Stimulated activated naive CD8-positive, alpha-beta T cell treated with anti-CD3 and anti-CD28 coated beads, Interleukin-15, Interleukin-2, amounts not matched to agents 100 U/mL and 50 U/mL, for 24 hours (primary cell): ENCODE data around the gene MYH15.

Source experiments
- ATAC-seq: fragments of 150-1000 bp; cut with Tn5 transposase; one replicate; pipeline ENCODE4 v1.10.0; 2021
- DNase-seq: peaks from one replicate; pipeline ENCODE4 v3.0.0; 2021

Gene MYH15

DNA sequence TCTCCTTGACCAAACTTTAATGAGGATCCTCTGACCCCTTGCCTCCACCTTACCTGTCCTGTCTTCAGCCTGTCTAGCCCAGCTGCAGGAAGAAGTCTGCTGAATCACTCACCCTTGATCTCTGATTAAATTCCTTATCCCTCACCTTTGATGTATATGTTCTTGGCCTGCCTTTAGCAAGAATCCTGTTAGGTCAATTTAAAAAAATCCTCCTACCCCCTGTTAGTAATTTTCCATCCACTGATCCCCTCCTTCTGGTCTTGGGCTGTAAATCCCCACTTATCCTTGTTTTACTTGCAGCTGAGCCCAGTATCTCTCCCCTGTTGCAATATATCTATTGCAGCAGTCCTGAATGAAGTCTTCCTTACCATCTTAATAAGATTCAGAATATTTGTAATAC is 39.0 kb downstream of the MYH15 start:
- ATAC-seq (no peak), DNase-seq (no peak)

DNA sequence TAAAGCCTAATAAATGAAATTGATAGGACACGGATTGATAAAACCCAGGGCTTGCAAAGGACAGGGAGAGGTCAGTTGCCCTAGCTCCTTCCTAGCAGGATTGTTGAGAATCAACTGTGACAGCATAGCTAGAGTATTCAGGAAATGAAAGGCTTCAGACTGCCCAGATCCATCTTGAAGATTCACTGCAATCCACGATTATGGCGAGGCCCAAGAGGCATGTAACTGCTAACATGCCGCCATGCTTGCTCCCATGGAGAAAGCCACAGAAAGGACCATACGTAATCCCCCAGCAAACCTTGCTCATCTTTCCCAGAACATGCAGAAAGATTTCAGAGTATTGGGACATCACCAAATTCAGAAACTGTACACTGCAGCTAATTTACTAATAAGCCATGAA is 41.3 kb downstream of the MYH15 start:
- no peak for ATAC-seq
- DNase-seq = no peak

DNA sequence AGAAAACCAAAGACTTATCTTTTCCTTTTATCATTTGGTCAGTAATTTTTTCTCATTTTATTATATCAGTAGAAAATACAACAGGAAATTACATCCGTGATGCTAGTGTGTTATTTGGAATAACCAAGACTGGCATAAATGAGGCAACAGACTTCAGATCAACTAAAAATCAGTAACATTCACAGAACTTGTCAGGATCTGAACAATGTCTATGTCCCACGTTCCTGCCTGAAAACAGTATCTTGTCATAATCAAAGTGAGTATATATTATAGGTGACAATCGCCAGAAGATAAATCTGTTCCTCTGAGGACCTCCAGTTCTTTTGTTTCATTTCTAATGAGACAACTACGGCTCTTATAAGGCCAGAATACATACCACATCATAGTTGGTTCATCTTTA is 41.8 kb downstream of the MYH15 start:
- ATAC-seq (no peak), DNase-seq (no peak)

DNA sequence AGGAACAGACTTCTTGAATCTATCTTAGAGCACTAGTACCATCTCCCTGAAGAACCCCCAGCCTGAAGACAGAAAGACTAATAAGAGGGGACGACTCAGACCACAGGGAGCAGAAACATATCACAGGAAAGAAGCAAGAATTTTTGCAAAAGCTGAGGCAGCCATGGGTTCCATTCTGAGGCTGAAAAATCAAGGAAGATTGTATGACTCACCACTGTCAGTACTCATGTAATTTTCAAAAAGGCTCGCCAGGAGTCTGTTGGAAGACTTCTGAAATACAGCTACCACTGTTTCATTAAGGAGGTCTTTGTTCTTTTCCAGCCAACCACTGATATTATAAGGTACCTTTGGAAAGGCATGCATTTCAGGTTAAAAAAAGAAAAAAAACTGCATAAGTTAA is 47.5 kb downstream of the MYH15 start:
- ATAC-seq (no peak), DNase-seq (no peak)

DNA sequence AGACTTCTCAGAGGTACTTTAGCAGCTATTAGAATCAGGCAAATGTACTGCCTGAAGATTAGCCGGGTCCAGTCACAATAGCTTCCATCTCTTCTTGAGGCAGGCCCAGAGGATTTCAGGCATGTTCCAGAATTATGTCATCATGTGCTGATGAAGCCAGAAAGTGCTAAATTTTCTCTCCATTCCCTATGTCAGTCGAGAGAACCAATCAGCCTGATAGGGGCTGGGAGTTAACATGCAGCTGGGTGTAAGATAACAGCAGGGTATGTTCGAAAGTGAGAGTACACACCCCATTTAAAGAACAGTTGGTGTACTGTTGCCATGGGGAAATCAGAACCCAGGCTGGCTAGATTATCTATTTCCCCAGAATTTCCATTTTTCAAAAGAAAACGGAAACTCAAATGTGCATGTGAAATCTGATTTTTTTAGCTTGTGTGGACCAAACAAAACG is 48.7 kb downstream of the MYH15 start:
- DNase-seq (no peak), ATAC-seq (no peak)

DNA sequence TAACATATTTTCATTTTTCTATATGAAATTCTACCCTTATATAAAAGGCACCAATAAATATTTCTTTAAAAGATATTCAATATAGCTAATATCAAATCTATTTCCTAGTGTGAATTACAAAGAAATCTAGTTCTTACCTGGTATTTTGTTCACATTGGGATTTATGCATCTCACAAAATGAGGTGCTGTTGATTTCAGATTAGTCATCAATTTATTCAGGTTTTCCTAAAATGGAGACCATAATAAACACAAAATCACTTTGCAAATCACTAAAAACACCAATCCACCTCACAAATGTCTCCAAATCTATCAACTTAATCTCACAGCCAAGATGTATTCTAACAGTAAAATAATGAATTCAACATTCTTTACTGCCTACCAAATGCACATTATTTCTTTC is 51.2 kb downstream of the MYH15 start:
- ATAC-seq = no peak
- DNase-seq = no peak

DNA sequence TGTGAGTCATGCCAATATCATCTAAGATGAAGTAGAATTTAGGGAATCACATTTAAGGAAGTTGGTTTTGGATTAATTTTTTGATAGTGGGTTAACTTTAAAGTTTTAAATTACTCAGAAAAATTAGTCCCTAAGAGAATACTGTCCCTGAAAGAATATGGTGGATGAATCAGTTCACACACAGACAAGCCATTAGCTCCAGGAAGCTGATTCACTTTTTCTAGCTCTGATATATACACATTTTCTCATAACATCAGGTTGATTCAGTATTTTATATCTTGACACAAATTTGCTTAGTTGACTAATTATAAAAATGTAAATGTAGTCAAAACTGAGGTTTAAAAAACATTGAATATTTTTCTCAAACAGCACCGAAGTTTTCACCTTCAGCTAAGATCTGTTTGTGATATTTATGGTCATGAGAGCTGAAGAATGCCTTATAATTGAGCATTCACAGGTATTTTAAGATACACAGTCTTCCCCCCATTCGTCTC is 55.1 kb downstream of the MYH15 start:
- no peak for ATAC-seq
- DNase-seq = no peak

DNA sequence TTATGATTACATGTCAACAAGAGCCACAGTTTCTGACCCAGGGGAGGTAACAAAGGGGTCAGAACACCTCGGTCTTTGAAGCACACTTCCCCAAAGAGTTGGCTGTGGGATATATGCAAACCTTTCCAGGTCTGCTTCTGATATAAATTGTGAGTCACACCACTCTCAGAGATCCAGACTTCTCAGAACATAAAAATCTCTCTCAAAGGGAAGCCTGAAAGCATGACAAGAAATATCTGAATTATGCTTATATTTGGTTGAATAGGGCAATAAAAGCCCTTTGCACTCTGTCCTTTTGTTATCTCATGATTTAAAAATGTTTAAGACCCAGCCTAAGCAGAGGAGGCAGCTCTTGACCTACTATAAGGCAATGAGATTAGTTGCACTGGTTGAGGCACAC is 56.8 kb downstream of the MYH15 start:
- no peak for ATAC-seq
- no peak for DNase-seq

DNA sequence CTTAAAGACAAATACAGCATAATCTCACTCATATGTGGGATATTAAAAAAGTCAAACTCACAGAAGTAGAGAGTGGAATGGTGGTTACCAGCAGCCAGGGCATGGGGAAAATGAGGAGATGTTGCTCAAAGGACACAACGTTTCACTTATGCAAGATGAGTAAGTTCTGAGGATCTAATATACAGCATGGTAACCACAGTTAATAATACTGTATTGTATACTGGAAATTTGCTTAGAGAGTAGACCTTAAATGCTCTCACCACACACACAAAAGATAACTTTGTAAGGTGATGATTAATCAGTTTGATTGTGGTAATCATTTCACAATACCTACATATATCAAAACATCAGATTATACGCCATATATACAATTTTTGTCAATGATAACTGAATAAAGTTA is 60.0 kb downstream of the MYH15 start:
- DNase-seq = no peak

DNA sequence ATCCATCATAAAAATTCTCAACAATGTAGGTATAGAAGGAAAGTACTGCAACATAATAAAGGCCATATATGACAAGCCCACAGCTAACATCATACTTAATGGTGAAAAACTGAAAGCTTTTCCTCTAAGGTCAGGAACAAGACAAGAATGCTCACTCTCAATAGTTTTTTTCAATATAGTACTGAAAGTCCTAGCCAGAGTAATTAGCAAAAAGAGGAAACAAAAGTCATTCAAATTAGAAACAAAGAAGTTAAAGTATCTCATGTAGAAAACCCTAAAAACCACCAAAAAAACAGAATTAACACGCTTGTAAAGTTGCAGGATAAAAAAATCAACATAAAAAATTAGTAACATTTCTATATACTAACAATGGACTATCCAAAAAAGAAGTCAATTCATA is 61.8 kb downstream of the MYH15 start:
- ATAC-seq (no peak), DNase-seq (no peak)

More for the DNA sequence above, 60.0 kb downstream of the MYH15 start:
- no peak for ATAC-seq

DNA sequence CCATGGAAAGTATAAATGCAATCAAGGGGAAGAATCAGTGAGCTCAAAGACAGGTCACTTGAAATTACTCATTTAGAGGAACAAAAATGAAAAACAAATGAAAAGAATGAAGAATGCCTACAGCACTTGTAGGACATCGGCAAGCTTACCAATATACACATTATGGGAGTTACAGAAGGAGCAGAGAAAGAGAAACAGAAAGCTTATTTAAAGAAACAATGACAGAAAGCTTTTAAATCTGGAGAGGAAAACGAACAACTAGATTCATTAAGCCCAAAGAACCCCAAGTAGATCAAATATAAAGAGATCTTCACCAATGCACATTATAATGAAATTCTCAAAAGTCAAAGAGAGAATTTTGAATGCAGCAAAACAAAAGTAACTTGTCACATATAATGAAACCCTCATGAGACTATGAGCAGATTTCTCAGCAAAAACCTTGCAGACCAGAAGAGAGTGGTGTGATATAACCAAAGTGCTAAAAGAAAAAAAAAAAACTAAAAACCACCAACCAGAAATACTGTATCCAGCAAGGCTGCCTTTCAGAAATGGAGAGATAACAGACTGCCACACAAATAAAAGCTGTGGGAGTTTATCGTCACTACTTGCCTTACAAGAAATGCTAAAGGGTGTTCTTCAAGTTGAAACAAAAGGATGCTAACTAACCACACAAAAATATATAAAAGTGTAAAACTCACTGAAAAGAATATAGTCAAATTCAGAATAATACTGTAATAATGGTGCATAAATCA is 63.1 kb downstream of the MYH15 start:
- ATAC-seq (no peak), DNase-seq (no peak)

DNA sequence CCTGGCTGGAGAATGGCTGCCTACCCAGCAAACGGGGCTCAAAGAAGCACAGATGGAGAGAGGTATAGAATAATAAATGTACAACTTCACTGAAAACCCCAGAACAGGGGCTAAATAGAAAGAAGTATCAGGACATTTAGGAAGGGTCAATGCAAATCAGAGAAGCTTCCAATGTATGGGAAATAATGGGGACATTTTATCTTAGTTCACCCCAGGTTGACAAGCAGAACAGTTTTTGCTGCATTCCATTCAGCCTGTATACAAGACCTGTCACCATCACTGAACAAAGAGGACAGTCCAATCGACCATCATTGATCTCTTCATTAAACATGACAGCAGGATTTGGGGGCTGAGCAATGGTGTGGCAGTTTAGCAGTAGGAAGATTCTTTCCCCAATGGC is 68.1 kb downstream of the MYH15 start:
- DNase-seq (no peak), ATAC-seq (no peak)

DNA sequence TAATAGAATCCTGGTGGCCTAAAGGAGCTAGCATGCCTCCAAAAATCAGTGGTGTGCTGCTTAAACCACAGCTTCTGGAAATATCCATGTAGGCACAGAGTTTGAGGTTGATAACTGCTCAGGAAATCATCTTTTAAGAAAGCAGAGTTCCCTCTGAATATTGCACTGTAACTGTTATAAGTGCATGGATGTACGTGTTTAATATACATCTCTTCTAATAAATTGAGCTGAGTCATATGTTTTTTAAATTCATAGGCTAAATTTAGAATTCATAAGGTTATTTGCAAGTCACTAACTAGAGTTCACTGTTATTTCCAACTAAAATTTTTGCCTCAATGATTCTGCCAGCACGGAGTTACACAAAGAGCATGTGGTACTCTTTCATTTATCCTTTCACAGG is 68.9 kb downstream of the MYH15 start:
- ATAC-seq (no peak), DNase-seq (no peak)

DNA sequence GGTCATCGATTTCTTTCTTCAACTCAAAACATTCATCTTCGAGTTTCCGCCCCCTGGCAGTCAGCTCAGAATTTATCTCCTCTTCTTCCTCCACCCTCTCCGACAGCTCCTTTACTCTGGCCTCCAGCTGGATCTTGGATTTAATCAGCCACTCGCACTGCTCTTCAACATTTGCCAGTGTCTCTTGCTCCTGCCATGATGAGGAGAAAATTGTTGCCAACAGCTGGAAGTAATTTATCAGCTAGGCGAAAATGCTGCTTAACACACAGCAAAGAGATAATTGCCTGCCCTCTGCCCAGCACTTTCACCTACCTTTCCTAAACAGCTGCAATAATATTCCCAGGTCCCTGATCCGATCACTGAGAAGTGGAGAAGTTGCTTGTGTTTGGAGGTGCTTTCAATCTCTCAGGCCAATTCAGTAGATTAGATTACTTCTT is 69.3 kb downstream of the MYH15 start:
- ATAC-seq = no peak
- no peak for DNase-seq

DNA sequence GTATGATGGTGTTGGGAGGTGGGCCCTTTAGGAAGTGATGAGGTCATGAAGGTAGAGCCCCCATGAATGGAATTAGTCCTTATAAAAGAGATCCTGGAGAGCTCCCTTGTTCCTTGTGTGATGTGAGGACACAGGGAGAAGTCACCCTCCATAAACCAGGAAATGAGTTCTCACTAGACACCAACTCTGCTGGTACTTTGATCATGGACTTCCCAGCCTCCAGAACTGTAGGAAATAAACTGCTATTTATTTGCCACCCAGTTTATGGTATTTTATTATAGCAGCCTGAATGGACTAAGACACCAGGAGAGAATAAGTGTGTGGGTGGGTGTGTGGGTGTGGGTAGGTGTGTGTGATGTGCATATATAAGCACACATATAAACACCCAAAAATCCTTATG is 71.9 kb downstream of the MYH15 start:
- DNase-seq (no peak), ATAC-seq (no peak)

DNA sequence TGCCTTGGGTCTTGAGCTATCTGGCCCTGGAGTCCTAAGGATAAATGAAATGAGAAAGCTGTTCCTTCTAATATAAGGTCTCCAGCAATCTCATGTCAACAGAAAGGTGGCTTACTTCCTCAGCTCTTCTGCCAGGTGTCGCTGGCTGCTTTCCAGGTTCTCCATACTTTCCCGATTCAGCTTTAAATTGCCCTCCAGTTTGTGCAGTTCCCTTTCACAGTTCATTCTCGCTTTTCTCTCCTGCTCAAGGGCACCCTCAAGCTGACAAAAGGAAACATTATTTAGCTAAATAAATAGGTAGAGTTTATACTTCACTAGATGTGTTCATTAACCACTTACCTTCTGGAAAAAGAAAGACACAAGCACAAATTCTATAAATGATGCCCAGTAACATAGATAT is 73.0 kb downstream of the MYH15 start:
- no peak for DNase-seq
- no peak for ATAC-seq

DNA sequence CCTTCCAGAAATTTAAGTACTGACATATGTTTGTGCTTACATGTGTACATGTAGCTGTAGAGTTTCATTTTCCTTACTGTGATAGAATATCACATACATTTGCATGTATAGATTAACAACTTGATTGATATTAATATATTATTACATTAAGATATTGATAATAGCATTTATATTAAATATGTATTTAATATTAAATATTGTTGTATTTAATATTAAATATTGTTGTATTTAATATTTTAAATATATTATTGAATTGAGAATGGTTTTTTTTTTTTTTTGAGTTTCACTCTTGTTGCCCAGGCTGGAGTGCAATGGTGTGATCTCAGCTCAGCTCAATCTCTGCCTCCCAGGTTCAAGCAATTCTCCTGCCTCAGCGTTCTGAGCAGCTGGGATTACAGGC is 76.5 kb downstream of the MYH15 start:
- ATAC-seq (no peak), DNase-seq (no peak)

DNA sequence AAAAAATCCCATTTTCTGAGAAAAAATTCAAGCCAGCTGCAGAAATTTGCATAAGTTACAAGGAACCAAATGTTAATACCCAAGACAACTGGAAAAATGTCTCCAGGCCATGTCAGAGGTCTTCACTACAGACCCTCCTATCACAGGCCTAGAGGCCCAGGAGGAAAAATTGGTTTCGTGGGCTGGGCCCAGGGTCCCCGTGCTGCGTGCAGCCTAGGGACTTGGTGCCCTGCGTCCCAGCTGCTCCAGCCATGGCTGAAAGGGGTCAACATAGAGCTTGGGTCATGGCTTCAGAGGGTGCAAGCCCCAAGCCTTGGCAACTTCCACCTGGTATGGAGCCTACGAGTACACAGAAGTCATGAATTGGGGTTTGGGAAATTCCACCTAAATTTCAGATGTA is 78.0 kb downstream of the MYH15 start:
- DNase-seq (no peak), ATAC-seq (no peak)

DNA sequence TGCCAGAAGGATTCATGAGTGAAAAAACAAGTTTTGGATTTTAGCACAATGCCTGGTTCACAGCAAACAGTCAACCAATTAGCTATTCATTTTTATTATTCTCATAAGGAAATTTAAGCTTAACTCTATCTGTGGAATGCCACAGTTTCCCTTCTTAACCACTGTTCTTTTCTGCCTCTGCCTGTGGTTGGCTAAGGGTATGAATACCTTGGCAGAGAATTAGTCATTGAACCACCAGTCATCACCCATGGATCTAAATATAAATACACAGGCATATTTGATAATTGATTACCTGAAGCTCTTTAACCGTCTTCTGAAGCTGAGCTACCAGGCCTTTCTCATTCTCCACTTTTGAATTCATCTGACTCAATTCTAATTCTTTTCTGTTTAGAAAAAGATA is 79.9 kb downstream of the MYH15 start:
- DNase-seq (no peak), ATAC-seq (peak; percentile 32)

DNA sequence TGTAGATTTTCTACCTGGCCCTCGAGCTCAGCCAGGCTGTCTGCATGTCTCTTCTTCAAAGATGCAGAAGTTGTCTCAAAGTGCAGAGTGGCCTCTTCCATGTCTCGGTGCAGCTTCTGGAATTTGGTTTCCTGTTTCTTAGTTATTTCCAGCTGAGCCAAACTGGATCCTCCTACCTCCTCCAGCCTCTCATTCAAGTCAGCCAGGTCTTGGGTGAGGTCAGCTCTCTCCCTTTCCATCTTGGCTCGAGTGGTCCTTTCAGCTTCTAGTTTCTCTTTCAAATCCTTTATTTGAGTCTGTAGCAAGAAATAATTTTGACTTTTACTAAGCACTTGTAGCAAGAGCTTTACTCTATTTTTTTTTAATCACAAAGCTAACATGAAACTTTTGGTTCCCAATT is 81.8 kb downstream of the MYH15 start:
- DNase-seq (no peak), ATAC-seq (no peak)

DNA sequence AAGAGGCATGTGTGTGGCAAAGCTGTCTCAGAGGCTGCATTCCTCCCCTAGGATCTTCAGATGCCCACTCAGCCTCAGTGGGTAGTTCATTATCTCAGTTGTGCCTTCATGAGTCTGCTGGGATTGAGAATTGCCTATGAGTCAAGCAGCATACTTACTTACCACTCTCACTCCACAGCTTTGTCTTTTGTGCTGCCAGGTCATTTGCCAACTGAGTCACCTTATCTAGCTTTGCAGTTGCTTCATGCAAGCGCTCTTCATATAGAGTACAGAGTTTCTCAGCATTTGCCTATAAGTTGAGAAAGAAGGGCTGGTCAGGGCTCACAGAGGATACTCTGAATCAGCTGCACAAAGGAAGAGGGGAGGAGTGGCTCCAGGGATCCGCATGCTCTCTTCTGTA is 89.5 kb downstream of the MYH15 start:
- DNase-seq (no peak), ATAC-seq (peak; percentile 44)

DNA sequence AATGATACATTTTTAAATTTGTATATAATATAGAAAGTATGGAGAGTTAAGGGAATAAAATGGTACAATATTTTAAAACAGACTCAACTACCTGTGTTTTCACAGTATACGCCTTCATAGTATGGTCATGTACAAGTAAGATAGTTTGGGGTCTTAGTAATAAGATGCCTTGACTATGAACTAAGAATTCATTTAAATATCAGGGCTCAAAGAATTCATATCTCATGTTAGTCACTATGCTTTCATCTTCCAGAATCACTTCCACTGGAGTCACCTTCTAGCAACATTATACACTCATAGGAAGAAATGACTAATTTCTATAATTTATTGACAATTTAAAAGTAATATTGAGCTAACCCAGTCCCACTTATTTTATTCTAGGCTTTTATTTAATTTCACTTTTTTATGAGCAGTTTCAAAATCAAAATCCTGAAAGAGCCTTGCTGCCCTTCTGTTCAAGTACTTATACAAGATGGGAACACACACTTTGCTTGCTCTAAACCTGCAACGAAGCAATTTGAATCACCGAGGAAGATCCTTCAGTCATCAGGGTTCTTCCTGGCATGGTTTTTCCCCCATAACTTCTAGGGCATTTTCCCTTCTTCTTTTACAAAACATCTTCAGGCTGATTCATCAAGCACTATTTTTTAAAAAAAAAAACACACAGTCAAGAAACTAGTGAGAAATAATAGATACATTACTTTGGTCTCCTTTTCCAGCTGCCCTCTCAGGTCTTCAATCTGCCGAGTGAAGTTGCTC is 94.1 kb downstream of the MYH15 start:
- peak; percentile 80 for ATAC-seq
- no peak for DNase-seq

DNA sequence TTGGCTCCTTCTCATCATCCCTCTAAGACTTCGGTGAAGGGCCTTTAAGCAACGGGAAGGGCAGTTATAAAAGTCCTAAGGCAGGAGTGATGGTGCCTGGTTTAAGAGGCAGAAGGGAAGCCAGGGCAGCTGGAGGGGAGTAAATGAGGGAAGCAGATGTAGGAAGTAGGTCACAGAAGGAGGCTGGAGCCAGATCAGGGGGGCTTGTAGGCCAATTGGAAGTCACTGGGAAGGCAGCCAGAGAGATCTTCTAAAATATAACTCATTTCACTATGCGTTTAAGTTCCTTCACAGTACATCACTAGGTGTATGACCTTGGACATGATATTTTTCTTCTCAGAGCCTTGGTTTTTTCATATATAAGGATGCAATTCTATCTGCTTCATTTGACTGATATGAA is 94.7 kb downstream of the MYH15 start:
- ATAC-seq (no peak), DNase-seq (no peak)

DNA sequence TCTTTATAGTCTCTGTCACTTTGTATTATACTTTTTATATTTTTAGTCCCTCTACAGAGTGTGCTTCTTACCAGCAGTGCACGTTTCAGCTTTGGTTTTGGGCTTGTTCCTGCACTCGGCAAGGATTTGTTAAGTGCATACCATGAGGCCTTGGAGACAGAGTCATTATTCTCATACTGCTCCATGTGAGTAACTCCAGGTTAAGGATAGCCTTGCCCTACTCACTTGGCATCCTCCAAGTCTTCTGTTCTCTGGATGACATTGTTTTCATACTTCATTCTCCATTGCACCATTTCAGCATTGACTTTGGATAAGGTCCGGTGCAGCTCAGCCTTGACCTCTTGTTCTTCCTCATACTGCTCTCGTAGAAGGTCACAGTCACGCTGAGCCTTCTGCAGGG is 96.4 kb downstream of the MYH15 start:
- DNase-seq = no peak
- no peak for ATAC-seq
